Neural cell (in vitro differentiated cells): ENCODE measurements around the gene RPP14.

ENCODE experiments used
- CTCF ChIP-seq: fragments of 450-650 bp; IDR thresholded peaks from 2 replicates; pipeline ENCODE4 v1.5.1; 2014; ENCODE audit warnings: antibody characterized with exemption, mild to moderate bottlenecking, moderate library complexity; ENCODE audit not compliant: poor library complexity, severe bottlenecking
- POLR2AphosphoS5 ChIP-seq: IDR thresholded peaks from 2 replicates; pipeline ENCODE4 v1.6.1; 2012

GRCh38 chr3:58340594-58341244 is 34.7 kb downstream of the RPP14 start:
- no peak for TF ChIP-seq CTCF
- no peak for TF ChIP-seq POLR2AphosphoS5
